GM18520 (cell line): Measurements from ENCODE around the gene CHAD.
"Not testable (repeated sequence)": the region's sequence is repeated elsewhere in the genome, so short reads cannot be mapped to it uniquely, and the experiment has no call there.

Experiments used
- ATAC-seq: cut with Tn5 transposase; IDR thresholded peaks from one replicate; pipeline ENCODE4 v1.9.1; 2021; ENCODE audit not compliant: unreplicated experiment

CHAD gene

DNA sequence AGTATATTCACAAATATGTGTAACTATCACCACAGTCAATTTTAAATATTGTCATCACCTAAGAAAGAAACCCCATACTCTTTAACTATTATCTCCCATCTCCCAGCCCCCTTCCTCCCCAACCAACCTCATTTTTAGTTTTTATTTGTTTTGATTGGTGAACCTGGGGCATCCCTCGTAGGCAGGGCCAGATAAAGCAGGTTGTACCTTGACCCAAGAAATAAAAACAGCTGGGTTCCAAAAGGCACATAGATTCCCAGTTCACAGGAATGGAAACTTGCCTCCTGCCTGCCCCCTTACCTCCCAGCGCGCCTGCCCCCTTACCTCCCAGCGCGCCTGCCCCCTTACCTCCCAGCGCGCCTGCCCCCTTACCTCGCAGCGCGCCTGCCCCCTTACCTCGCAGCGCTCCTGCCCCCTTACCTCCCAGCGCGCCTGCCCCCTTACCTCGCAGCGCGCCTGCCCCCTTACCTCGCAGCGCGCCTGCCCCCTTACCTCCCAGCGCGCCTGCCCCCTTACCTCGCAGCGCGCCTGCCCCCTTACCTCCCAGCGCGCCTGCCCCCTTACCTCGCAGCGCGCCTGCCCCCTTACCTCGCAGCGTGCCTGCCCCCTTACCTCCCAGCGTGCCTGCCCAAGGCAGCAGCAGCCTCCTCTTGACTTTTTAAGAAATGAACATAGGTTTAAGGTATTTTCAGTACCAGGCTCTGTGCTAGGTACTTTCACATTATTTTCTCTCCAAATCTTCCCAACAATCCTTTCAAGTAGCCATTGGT, 7.3 kb upstream of the CHAD start:
- ATAC-seq, result not testable (repeated sequence)

DNA sequence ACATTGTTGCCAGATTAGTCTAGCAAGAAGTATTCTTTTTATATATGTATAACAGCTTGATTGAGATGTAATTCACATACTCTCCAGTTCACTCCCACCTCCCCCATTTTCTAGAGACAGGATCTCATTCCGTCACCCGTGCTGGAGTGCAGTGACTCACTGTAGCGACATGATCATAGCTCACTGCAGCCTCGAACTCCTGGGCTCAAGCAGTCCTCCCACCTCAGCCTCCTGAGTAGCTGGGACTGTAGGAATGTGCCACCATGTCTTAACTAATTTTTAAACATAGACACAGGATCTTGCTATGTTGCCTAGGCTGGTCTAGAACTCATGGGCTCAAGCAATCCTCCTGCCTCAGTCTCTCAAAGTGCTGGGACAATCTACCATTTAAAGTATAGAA, 6.7 kb upstream of the CHAD start:
- no peak for ATAC-seq

DNA sequence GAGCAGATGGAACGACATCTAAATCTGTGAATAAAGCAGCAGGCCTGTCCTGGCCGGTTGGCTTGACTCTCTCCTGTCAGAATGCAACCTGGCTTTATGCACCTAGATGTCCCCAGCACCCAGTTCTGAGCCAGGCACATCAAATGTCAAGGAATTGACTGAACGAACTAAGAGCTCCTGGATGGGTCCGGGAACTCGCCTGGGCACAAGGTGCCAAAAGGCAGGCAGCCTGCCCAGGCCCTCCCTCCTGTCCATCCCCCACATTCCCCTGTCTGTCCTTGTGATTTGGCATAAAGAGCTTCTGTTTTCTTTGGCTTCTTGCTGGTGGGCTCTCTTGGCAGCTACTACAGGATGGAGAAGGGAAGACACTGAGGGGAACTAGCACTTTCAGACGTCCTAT, 5.8 kb upstream of the CHAD start:
- no peak for ATAC-seq

DNA sequence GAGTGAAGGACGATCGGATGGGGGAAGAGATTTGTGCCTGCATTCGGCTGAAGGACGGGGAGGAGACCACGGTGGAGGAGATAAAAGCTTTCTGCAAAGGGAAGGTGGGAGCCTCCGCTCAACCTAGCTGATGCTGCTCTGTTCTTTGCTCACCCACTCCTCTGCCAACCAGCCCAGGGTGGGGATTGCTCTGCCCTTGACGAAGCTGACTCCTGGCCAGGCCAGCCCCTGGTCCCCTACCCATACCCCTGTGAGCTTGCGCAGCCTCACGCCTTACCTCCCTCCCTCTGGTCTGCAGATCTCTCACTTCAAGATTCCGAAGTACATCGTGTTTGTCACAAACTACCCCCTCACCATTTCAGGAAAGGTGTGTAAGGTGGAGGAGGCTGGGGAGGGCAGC, 5.2 kb upstream of the CHAD start:
- ATAC-seq, result no peak

DNA sequence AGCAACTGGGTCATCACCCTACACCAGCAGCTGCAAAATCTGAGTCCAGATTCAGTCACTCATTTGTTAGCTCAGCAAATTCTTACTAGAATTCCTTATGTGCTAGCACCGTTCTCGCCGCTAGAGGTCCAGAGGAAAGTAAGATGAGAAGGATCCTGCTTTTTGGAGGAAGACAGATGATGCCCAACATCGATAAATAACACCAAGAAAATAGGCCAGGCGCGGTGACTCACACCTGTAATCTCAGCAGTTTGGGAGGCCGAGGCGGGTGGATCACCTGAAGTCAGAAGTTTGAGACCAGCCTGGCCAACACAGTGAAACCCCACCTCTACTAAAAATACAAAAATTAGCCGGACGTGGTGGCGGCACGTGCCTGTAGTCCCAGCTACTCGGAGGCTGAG, 4.1 kb upstream of the CHAD start:
- not testable (repeated sequence) for ATAC-seq

DNA sequence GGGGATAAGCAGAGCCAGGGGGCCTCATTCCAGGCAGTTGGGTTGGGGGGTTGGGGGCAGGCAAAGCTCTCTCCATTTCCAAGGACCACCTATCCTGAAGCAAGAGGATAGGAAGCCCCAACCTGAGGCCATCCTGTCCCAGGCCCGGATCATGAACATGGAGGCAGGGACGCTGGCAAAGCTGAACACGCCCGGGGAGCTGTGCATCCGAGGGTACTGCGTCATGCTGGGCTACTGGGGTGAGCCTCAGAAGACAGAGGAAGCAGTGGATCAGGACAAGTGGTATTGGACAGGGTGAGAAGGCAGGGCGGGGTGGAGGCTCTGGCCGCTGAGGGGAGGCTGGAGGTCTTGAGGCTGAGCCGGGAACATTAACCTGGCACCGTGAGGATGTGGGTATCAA, 3.6 kb upstream of the CHAD start:
- ATAC-seq, result no peak

DNA sequence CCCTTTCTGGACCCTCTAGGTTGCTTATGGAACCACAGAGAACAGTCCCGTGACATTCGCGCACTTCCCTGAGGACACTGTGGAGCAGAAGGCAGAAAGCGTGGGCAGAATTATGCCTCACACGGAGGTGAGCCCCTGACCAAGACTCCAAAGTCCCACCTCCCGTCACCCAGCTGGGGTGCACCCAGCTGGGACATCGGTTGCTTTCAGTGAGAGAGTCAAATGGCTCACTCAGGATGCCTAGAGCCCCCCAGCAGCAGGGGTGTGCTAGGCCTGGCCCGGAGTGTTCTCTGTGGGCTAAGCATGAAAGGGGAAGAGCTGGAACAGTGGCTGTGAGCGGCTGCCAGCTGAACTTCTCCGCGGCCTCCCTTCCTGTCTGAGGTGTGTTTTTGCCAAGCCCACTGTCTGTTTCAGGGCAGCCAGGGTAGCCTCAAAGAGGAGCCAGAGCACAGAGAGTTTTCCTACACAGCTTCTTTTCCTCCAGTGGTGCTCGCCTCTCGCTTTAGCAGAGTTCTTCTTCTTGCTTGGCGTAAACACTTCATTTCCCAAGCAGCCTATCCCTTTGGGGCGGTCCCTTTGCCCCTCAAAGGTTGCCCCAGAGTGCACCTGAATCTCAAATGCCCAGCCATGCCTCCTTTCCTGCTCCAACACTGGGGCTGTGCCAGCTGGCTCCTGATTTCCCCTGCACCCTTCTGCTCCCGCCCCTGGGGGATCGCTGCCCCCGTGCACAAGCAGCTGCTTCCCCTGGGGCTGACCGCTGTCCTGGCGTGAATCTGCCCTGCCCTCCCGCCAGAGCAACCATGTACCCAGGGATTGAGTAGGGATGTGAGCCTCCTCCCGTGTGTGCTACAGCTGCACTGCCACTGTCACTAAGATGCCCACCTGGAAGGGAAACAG, 2.6 kb upstream of the CHAD start:
- no peak for ATAC-seq

DNA sequence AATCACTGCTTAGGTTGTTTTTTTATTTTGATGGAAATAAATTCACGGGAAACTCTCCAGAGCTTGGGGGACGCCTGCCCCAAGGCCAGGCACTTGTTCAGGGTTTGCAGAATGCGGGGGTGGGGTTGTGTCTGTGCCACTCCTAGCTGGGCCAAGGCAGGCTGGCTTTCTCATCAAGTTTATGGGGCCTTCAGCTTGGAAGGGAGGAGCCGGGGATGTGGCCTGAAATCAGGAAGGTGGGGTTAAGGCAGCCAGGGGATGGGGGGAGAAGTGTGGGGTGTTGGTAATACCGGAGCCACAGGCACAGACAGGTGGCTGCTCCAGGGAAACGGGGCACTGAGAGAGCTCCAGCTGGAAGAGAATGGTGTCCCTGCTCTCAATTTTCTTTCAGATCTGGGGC, 1.7 kb upstream of the CHAD start:
- no peak for ATAC-seq

DNA sequence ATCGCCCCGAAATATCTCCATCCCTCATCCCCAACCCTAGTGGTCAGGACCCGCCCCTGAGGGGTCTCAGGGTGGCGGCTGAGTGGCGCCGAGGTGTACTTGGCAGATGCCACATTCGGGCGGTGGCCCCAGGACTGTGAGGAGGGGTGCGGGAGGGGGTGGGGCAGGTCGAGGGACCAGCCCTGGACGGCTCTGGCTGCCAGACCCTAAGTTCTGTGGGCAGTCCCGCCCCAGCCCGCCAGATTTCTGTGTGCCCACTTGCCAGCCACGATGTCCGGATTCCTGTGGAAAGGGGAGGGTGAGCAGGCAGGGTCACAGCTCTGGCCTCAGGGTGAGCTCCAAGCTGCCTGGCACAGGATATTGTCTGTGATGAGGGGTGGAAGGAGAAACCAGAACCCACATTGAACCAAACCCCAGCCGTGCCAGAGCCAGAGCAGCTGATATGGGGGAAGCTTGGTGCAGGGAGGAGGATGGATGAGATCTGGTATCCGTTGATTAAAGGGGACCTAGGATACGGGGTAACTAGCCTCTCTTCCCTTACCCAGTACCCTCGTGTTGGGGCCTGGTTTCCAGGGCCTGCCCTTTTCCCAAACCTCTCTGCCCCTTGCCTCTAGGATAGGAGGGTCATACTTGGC, 1.1 kb upstream of the CHAD start:
- no peak for ATAC-seq

DNA sequence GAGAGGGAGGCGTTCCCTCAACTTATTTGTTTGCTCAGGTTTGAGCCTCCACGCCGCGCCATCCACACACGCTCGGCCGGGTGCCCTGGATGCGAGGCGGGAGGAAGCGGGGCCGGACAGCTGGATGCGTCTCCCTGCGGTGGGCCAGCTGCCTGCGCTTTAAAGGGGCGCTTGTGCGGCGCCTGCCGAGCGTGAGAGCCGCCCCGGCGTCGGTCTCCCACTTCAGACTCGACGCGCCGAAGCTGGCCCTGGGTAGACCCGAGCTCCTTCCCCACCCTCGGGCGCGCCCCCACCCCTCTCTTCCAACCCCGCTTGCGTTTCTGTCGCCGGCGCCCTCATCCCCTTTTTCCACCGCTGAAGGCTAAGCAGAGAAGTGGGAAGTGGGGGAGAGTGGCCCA, 527 bp upstream of the CHAD start:
- ATAC-seq, result no peak

DNA sequence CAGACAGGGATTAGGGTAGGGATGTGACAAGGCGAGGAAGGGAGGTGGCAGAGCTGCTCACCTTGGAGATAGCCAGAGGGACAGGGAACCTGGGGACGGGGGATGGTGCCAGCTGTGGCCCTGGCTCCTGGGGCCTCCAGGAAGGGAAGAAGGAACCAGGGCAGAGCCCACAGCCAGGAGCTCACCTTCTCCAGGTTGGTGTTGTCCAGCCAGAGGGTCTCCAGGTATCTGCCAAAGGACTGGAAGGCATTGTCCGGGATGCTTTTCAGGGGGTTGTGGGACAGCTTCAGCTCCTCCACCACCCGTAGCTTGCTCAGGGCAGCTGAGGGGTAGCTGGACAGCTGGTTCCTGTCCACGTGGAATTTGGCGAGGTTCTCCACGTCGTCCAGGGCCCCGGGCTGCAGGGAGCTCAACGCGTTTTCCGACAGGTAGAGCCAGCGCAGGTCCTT, 801 bp downstream of the CHAD start:
- ATAC-seq, result no peak

DNA sequence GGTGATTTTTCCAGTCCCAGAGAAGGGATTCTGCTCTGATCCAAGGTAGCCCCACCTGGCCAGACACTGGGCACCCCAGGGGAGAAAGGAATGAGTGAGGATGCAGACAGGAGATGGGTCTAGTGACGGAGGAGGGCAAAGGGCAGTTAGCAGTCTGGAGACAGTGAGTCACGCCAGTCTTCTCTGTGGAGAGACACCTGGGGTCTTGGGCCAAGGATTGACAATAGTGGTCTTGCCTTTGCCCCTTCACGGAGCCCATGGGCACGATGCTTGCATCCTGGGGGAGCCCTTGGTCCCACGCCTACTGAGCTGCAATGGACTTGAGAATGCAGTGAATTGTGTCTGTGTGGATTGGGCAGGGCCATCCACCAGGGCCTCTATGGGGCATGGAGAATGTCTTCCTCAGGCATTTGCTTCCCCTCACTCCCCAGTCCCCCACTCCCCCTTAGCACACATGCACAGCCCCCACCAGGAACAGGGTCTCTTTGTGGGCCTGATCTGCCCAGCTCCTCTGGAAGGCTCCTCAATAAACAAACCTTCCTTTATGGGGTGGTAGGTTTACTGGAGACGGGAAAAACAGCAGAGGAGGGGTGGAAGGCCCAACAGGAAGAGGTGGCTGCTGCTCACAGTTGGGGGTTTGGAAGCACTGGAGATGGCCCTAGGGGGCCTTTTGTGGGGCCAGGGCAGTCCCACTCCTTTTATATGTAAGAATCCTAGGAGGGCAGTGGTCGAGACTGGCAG, 1.4 kb downstream of the CHAD start:
- ATAC-seq, result no peak

DNA sequence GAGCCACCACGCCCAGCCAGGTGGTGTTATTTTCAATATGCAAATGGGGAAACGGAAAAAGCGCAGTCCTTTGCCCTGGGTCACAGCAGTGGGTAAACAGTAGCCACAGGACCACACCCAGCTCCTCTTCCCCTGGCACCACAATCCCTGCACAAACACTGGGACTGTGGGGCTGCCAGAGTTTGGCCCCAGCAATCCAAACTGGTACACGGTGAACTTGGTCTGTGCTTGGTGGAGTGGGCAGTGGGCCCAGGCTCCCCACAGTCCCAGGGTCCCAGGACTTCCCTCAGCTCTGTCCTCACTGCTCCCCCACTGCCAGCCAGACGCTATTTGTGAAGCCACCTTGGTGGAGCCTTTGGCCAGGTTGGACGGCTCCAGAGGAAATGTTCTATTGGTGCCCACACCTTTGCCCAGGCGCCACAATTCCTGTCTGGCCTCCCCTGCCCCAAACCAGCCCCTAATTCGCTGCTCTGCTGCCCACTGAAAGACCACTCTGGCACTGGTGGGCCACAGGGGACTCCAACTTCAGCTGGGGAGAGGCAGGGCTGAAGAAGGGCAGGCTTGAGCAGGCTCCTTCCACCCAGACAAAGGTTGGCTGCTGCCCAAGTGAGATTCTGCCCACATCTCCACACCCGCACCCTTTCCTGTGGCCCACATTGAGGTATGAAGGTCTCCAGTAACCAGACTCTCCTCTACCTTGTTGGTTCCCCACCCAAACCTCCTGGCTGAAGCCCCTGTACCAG, 2.1 kb downstream of the CHAD start:
- ATAC-seq, result no peak

DNA sequence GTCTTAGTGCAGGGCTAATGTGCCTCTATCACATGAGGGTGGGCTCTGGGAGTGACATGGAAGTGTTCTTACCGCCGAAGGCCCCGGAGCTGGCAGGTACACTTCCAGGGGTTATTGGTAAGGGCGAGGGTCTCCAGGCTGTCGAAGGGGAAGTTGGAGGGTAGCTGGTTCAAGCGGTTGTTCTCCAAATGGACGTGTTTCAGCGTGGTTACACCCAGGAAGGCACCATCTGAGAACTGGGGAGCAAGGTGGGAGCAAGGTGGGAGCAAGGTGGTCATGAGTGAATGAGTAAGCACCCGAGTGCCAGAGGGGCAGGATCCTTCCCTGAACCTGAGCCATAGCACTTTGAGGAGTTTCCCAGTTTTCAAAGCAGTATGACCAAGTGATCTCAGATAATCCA, 3.0 kb downstream of the CHAD start:
- no peak for ATAC-seq

DNA sequence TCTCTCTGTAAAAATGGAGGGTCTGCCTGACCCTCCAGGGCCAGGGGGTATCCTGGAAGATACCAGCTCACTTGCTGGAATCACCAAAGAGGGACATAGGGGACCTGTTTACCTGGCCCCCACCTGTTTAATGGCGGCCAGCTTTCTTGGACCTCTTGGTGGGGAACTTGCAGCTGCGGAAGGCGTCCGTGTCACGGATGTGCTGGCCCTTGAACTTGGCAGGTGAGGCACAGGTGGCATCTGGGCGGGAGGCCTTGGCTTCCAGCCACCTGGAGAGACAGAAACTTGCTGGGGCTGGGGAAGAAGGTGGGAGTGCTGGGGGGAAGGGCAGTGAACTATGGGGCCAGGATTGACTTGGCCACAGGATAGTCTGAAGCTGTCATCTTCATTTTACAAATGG, 3.5 kb downstream of the CHAD start:
- ATAC-seq, result no peak

DNA sequence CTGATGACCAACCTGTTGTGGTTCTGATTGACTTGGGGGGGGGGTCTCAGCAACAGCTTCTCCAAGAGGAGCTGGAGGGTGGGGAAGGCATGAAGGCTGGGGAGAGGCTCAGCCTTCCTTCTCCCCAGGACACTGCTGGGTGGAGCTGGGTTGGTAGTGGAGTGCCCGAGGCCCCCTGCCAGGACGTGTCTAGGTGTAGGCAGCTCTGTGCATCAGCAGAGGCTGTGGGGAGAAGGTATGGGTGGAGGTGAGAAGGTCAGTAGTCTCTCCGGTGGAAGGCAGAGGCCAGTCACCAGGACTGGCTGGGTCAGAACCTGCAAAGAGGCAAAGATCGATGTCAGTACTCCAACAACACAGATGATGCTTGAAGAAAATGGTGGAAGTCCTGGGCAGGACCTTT, 3.9 kb downstream of the CHAD start:
- ATAC-seq, result no peak

DNA sequence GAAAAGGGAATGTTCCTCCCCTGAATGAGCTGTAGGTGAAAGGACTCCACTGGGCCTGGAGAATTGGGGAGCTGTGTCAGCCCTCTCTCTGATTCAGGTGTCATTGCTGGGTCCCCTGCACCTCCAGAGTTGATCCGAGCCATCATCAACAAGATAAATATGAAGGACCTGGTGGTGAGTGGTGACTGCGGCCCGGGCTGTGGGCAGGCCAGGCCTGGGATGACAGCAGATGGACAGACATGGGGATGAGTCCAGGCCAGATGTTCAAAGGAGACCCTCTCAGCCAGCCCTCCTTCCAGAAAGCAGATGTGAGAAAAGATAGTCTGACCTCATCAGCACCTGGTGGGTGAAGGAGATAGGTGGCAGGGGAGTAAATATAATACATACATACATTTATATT, 4.6 kb downstream of the CHAD start:
- no peak for ATAC-seq

DNA sequence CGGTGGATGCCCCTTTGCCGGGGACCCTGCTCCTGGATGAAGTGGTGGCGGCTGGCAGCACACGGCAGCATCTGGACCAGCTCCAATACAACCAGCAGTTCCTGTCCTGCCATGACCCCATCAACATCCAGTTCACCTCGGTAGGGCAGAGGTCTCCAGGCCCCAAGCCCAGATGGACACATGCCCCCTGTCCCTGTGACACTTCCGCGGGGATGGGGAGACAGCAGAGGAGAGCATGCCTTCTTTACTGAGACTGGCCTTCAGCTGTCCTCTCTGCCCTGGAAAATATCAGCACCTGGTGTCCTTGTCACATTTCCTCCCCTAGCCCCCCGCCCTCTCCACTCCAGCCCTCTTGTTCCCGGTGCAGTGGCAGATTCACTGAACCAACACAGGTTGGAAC, 6.2 kb downstream of the CHAD start:
- ATAC-seq, result no peak

DNA sequence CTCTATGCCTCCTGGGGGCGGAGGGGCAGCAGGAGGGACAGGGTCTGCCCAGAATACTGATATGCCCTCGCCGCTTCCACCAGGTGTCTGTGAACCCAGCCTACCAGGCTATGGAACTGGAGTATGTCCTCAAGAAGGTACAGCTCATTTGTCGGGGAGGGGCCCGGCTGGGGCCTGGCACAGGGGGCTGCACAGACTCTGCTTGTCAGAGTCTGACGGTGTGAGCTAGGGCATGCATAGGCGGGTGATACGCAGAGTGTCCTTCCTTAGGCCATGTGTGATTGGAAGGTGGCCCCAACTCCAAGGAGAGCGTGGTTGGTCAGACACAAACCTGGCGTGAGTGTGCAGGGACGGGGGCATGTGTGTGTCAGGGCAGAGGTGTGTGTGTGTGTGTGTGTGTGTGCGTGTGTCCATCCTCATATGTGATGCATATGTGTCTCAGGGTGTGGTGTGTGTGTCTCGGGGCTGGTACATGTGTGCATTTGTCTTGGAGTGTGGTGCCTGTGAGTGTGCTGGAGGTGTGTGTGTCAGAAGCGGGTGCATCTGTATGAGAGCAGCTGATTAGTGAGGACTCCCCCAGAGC, 7.0 kb downstream of the CHAD start:
- ATAC-seq, result no peak
